HepG2 (cell line): ENCODE measurements around the gene RPL31. TPM values are rescaled to one million over a fixed set of nuclear protein-coding genes. Genes with fewer than 3 reads are reported as not detected.

Experiments used
- ATAC-seq: fragments of 200-7000 bp; cut with Tn5 transposase; 3 replicates; pipeline ENCODE4 v1.9.1; 2020; ENCODE audit warnings: mild to moderate bottlenecking, moderate library complexity
- BruUV-seq: library from RNA; stranded (reverse); fragments of 400-500 nt; replicated peaks from 2 replicates; lab custom pipeline; 2021; lab: Mats Ljungman, UMichigan
- CTCF ChIA-PET: fragments of 300-600 bp; formaldehyde crosslinking; extraction: SDS; loops from one replicate; lab custom pipeline; 2021; ENCODE audit warnings: low total read pairs, inconsistent platforms, low intra/inter-chr PET ratio; lab: Yijun Ruan, JAX
- POLR2A ChIA-PET: fragments of 350-600 bp; sonication (Branson Sonifier 250); formaldehyde crosslinking; loops from one replicate; lab custom pipeline; 2020; ENCODE audit warnings: antibody characterized with exemption, inconsistent platforms; lab: Yijun Ruan, JAX
- DNase-seq: peaks from one replicate; pipeline ENCODE4 v3.0.0-alpha.2; 2015; ENCODE audit warnings: low spot score
- FAIRE-seq: peaks from 3 replicates; lab custom pipeline; 2011; peaks lifted over from hg19 to GRCh38; lab: Jason Lieb, UNC
- H2AFZ ChIP-seq: one replicate; pipeline ENCODE4 v1.6.1; 2011; ENCODE audit warnings: low read length, inconsistent platforms
- H3K27ac ChIP-seq: fragments of 300-600 bp; 3 replicates; pipeline ENCODE4 v1.8.0; 2011; ENCODE audit warnings: mixed run types, mild to moderate bottlenecking, mixed read lengths, low read length, inconsistent platforms; ENCODE audit not compliant: insufficient read depth; ENCODE audit errors: extremely low read length
- H3K27me3 ChIP-seq, 2 experiments: fragments of 200-600 bp in 1 of 2; 2 replicates in 1 of 2; 3 replicates in 1 of 2; pipeline versions ENCODE4 v1.6.0 to v1.8.0; 2011; ENCODE audit warnings: low read length in 2 of 2, mild to moderate bottlenecking in 2 of 2, moderate library complexity in 2 of 2, inconsistent platforms in 1 of 2; ENCODE audit not compliant: insufficient read depth in 2 of 2, control insufficient read depth in 1 of 2
- H3K36me3 ChIP-seq, 2 experiments: fragments of 200-600 bp in 1 of 2; replicated peaks in 1 of 2; 2 replicates in 1 of 2; 3 replicates in 1 of 2; pipeline versions ENCODE4 v1.5.1 to v1.8.0; 2011; ENCODE audit warnings: low read length in 2 of 2, inconsistent platforms in 1 of 2; ENCODE audit not compliant: insufficient read depth in 2 of 2, control insufficient read depth in 1 of 2
- H3K4me1 ChIP-seq: 2 replicates; pipeline ENCODE4 v1.5.1; 2012; ENCODE audit warnings: low read length, inconsistent platforms; ENCODE audit not compliant: insufficient read depth
- H3K4me2 ChIP-seq: 2 replicates; pipeline ENCODE4 v1.6.0; 2011; ENCODE audit warnings: low read depth, low read length, inconsistent platforms
- H3K4me3 ChIP-seq, 3 experiments: fragments of 200-600 bp in 1 of 3; sonication (generic), shearing (Covaris generic) in 1 of 3; replicated peaks in 1 of 3; 2 replicates each; pipeline ENCODE4 v1.5.1; 2011 to 2016; ENCODE audit warnings: low read length in 3 of 3, inconsistent platforms in 2 of 3, low read depth in 2 of 3, mild to moderate bottlenecking in 2 of 3, control low read depth in 1 of 3, mixed read lengths in 1 of 3; ENCODE audit not compliant: insufficient read depth in 1 of 3
- H3K79me2 ChIP-seq: one replicate; pipeline ENCODE4 v1.6.1; 2011; ENCODE audit warnings: low read length, inconsistent platforms; ENCODE audit not compliant: insufficient read depth
- H3K9ac ChIP-seq: 2 replicates; pipeline ENCODE4 v1.6.0; 2011; ENCODE audit warnings: mild to moderate bottlenecking, low read depth, low read length, inconsistent platforms; ENCODE audit not compliant: insufficient read depth
- H3K9me3 ChIP-seq: 2 replicates; pipeline ENCODE4 v1.5.1; 2012; ENCODE audit warnings: mild to moderate bottlenecking, low read length
- H4K20me1 ChIP-seq: 2 replicates; pipeline ENCODE4 v1.6.0; 2011; ENCODE audit warnings: inconsistent platforms, mild to moderate bottlenecking, low read length, moderate library complexity; ENCODE audit not compliant: insufficient read depth
- ARID2 ChIP-seq: sonication (generic); formaldehyde crosslinking; IDR thresholded peaks from 2 replicates; pipeline ENCODE4 v1.8.1; 2022; ENCODE audit warnings: mild to moderate bottlenecking, missing genetic modification reagents, borderline replicate concordance
- JUN ChIP-seq: sonication (generic); formaldehyde crosslinking; IDR thresholded peaks from 2 replicates; pipeline ENCODE4 v1.4.0; 2020; ENCODE audit warnings: mild to moderate bottlenecking, missing genetic modification reagents
- RELA ChIP-seq: sonication (generic); formaldehyde crosslinking; IDR thresholded peaks from 2 replicates; pipeline ENCODE4 v1.4.0; 2020; ENCODE audit warnings: missing genetic modification reagents
- RFXANK ChIP-seq: IDR thresholded peaks from 2 replicates; pipeline ENCODE4 v1.6.1; 2016
- RXRB ChIP-seq: IDR thresholded peaks from 2 replicates; pipeline ENCODE4 v1.6.1; 2016; ENCODE audit warnings: borderline replicate concordance, missing genetic modification reagents, missing compliant biosample characterization
- TCF7 ChIP-seq: sonication (generic); IDR thresholded peaks from 2 replicates; pipeline ENCODE4 v1.6.1; 2016; ENCODE audit warnings: antibody characterized with exemption, low read depth
- ZNF160 ChIP-seq: sonication (generic); formaldehyde crosslinking; IDR thresholded peaks from 2 replicates; pipeline ENCODE4 v1.8.0; 2022; ENCODE audit warnings: mild to moderate bottlenecking, inconsistent platforms, missing genetic modification reagents
- ZNF674 ChIP-seq: sonication (generic); formaldehyde crosslinking; IDR thresholded peaks from 2 replicates; pipeline ENCODE4 v1.5.0; 2020; ENCODE audit warnings: low read depth, mild to moderate bottlenecking, missing genetic modification reagents
- ZNF761 ChIP-seq: sonication (generic); formaldehyde crosslinking; conservative IDR thresholded peaks from 2 replicates; pipeline ENCODE4 v1.4.0; 2020; ENCODE audit warnings: mild to moderate bottlenecking, missing genetic modification reagents
- ZSCAN31 ChIP-seq: sonication (generic); formaldehyde crosslinking; IDR thresholded peaks from 2 replicates; pipeline ENCODE4 v1.5.0; 2020; ENCODE audit warnings: low read depth, mild to moderate bottlenecking, missing genetic modification reagents
- WGBS: methylation state at CpG from one replicate; pipeline ENCODE4 v1.1.6; 2017; ENCODE audit warnings: low lambda C conversion rate; 5-methylcytosine and 5-hydroxymethylcytosine counted together
- in situ Hi-C: cut with HindIII; loops from 2 replicates; pipeline ENCODE4 v1.10.0; 2017; ENCODE audit warnings: low pct_unique_long_range_greater_than_20kb; ENCODE audit not compliant: extremely low pct_ligation_motif_present
- intact Hi-C: fragments of 100-400 bp; cut with micrococcal nuclease; formaldehyde crosslinking; loops from one replicate; pipeline ENCODE4 v1.10.0; 2022; ENCODE audit not compliant: unreplicated experiment
- polyA plus RNA-seq, 8 experiments: library from polyadenylated mRNA; depleted of rRNA in 3 of 8; stranded (reverse) in 7 of 8; unstranded in 1 of 8; fragments of >200 nt; fragmentation: Illumina TruSeq in 4 of 8; extraction: Trizol in 4 of 8; gene quantifications; 2 replicates each; pipeline versions ENCODE4 v1.2.1 to v1.2.3, GENCODE V29; 2011 to 2016; ENCODE audit warnings: low read depth in 4 of 8, missing spikeins in 1 of 8, mixed read lengths in 1 of 8; ENCODE audit not compliant: insufficient read depth in 1 of 8
- total RNA-seq, 5 experiments: library from RNA; depleted of rRNA; stranded (reverse); fragments of >200 nt; fragmentation: Illumina TruSeq; extraction: Trizol; gene quantifications; 2 replicates each; pipeline ENCODE4 v1.2.3, GENCODE V29; 2016; ENCODE audit warnings: low read depth in 1 of 5
- TF ChIP-seq, protein P1 (sequence below): sonication (generic); formaldehyde crosslinking; IDR thresholded peaks from 2 replicates; pipeline ENCODE4 v1.5.0; 2020; ENCODE audit warnings: missing genetic modification reagents
- TF ChIP-seq, protein P2 (sequence below): sonication (generic); formaldehyde crosslinking; IDR thresholded peaks from 2 replicates; pipeline ENCODE4 v1.5.0; 2020; ENCODE audit warnings: missing genetic modification reagents
- TF ChIP-seq, protein P3 (sequence below): sonication (generic); formaldehyde crosslinking; IDR thresholded peaks from 2 replicates; pipeline ENCODE4 v1.4.0; 2020; ENCODE audit warnings: missing genetic modification reagents
- TF ChIP-seq, protein P4 (sequence below): sonication (generic); formaldehyde crosslinking; IDR thresholded peaks from 2 replicates; pipeline ENCODE4 v1.8.1; 2022; ENCODE audit warnings: low read depth, mild to moderate bottlenecking, missing genetic modification reagents

The RPL31 gene
- total and polyA plus RNA-seq, 2 of the 13 experiments (the other 11 are each of a cell fraction or from before 2014, with no cell fraction given): 3,331 to 3,582 TPM

DNA sequence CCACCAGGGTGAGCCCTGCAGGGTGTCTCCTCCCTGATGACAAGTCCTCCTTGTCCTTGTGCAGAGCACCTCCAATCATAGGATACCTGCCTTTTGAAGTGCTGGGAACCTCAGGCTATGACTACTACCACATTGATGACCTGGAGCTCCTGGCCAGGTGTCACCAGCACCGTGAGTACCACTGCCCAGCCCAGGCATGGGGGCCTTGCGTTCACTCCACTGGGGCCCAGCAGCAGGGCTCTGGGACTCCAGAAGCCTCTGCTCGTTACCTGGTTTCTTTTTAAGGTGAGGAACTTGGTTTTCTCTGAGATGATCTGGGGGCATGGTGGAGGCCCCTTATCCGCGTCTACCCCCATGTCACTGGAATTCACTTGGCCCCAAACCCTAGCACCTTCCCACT is 36.5 kb upstream of the RPL31 start:
- H3K9me3 ChIP-seq: no peaks in the 10 kb centered on the region
- H3K36me3 ChIP-seq: peaks cover 22 to 64% of the 10 kb centered on the region in 2 experiments
- ATAC-seq: no peak; the same call in 2 of the 3 replicates
- no peaks in the 10 kb centered on the region for H3K4me1 ChIP-seq
- CTCF ChIA-PET: no interaction called here
- no peak overlapping the region for H2AFZ ChIP-seq
- TF ChIP-seq TCF7 (no peak), JUN (CRISPR knock-in tag) (no peak), RFXANK (no peak)
- TF ChIP-seq, all 625 proteins: peak for 0
- H3K27ac ChIP-seq: no peak overlapping the region
- POLR2A ChIA-PET: no interaction called here
- in situ Hi-C loops: no loop called here
- no peak overlapping the region for H3K9ac ChIP-seq
- DNase-seq (no peak), FAIRE-seq (no peak)
- H3K27me3 ChIP-seq: no peaks in the 10 kb centered on the region
- H3K79me2 ChIP-seq: no peaks in the 10 kb centered on the region
- H4K20me1 ChIP-seq: no peaks in the 10 kb centered on the region
- BruUV-seq: no TSS peak
- no peak overlapping the region for H3K4me3 ChIP-seq
- WGBS: 99% methylated on average over 5 of the region's 5 CpGs
- H3K4me2 ChIP-seq: no peak overlapping the region
- intact Hi-C loops: no loop called here

DNA sequence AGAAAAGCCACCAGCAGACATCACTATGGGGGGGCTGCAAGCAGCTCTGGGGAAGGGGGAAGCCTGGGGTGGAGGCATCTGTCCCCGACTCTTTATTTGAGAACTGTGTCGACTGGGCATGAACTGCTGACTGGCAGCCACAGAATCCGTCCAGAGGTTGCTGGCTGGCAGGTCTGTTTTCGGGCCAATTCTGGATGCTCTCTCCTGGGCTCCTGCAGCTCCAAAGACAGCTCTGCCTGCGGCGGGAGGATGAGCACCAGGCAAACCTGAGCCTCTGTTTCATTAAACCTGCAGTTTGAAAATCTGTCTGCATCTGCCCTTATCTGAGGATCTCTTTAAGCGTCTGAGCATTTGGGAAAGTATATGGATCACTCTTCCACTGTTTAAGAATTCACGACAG is 34.4 kb upstream of the RPL31 start:
- in situ Hi-C loops (no loop called here), intact Hi-C loops (no loop called here)
- H3K9ac ChIP-seq: no peak overlapping the region
- ChIA-PET POLR2A (no interaction called here), CTCF (no interaction called here)
- DNase-seq (no peak), FAIRE-seq (no peak), ATAC-seq (no peak)
- 98% methylated on average over 8 of the region's 8 CpGs for WGBS
- no peak overlapping the region for H3K4me3 ChIP-seq
- no peaks in the 10 kb centered on the region for H3K27me3 ChIP-seq
- no peaks in the 10 kb centered on the region for H3K9me3 ChIP-seq
- no peak overlapping the region for H2AFZ ChIP-seq
- no peaks in the 10 kb centered on the region for H3K79me2 ChIP-seq
- no TSS peak for BruUV-seq
- H4K20me1 ChIP-seq: no peaks in the 10 kb centered on the region
- no peak overlapping the region for H3K4me2 ChIP-seq
- no peaks in the 10 kb centered on the region for H3K4me1 ChIP-seq
- peaks cover 32 to 85% of the 10 kb centered on the region in 2 experiments for H3K36me3 ChIP-seq
- H3K27ac ChIP-seq: no peak overlapping the region
- TF ChIP-seq RXRB (CRISPR knock-in tag) (no peak), ZSCAN31 (CRISPR knock-in tag) (no peak), ZNF761 (no peak), ZNF674 (CRISPR knock-in tag) (no peak), ARID2 (no peak), RELA (CRISPR knock-in tag) (no peak), ZNF160 (CRISPR knock-in tag) (no peak)
- TF ChIP-seq, protein P1, sequence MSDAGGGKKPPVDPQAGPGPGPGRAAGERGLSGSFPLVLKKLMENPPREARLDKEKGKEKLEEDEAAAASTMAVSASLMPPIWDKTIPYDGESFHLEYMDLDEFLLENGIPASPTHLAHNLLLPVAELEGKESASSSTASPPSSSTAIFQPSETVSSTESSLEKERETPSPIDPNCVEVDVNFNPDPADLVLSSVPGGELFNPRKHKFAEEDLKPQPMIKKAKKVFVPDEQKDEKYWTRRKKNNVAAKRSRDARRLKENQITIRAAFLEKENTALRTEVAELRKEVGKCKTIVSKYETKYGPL: no peak
- TF ChIP-seq, protein P2, sequence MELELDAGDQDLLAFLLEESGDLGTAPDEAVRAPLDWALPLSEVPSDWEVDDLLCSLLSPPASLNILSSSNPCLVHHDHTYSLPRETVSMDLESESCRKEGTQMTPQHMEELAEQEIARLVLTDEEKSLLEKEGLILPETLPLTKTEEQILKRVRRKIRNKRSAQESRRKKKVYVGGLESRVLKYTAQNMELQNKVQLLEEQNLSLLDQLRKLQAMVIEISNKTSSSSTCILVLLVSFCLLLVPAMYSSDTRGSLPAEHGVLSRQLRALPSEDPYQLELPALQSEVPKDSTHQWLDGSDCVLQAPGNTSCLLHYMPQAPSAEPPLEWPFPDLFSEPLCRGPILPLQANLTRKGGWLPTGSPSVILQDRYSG (CRISPR knock-in tag): no peak
- TF ChIP-seq, protein P3, sequence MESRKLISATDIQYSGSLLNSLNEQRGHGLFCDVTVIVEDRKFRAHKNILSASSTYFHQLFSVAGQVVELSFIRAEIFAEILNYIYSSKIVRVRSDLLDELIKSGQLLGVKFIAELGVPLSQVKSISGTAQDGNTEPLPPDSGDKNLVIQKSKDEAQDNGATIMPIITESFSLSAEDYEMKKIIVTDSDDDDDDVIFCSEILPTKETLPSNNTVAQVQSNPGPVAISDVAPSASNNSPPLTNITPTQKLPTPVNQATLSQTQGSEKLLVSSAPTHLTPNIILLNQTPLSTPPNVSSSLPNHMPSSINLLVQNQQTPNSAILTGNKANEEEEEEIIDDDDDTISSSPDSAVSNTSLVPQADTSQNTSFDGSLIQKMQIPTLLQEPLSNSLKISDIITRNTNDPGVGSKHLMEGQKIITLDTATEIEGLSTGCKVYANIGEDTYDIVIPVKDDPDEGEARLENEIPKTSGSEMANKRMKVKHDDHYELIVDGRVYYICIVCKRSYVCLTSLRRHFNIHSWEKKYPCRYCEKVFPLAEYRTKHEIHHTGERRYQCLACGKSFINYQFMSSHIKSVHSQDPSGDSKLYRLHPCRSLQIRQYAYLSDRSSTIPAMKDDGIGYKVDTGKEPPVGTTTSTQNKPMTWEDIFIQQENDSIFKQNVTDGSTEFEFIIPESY (CRISPR knock-in tag): no peak
- TF ChIP-seq, protein P4, sequence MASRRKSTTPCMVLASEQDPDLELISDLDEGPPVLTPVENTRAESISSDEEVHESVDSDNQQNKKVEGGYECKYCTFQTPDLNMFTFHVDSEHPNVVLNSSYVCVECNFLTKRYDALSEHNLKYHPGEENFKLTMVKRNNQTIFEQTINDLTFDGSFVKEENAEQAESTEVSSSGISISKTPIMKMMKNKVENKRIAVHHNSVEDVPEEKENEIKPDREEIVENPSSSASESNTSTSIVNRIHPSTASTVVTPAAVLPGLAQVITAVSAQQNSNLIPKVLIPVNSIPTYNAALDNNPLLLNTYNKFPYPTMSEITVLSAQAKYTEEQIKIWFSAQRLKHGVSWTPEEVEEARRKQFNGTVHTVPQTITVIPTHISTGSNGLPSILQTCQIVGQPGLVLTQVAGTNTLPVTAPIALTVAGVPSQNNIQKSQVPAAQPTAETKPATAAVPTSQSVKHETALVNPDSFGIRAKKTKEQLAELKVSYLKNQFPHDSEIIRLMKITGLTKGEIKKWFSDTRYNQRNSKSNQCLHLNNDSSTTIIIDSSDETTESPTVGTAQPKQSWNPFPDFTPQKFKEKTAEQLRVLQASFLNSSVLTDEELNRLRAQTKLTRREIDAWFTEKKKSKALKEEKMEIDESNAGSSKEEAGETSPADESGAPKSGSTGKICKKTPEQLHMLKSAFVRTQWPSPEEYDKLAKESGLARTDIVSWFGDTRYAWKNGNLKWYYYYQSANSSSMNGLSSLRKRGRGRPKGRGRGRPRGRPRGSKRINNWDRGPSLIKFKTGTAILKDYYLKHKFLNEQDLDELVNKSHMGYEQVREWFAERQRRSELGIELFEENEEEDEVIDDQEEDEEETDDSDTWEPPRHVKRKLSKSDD (CRISPR knock-in tag): no peak
